Suppressor macrophage (primary cell): ENCODE data around the gene HBZ.
"Not testable (repeated sequence)": the region's sequence is repeated elsewhere in the genome, so short reads cannot be mapped to it uniquely, and the experiment has no call there.

Experiments
- DNase-seq, 4 experiments: peaks; one replicate each; pipeline ENCODE4 v3.0.0-alpha.2; 2020 to 2022
- total RNA-seq, 17 experiments: gene quantifications; one replicate each; lab custom pipeline; 2026; ENCODE audit warnings: mixed read lengths in 6 of 17, inconsistent platforms in 3 of 17; lab: John Stamatoyannopoulos, UW

The HBZ gene
- total RNA-seq = 0 to 0.44 (median 0) reads per million in 17 experiments

DNA sequence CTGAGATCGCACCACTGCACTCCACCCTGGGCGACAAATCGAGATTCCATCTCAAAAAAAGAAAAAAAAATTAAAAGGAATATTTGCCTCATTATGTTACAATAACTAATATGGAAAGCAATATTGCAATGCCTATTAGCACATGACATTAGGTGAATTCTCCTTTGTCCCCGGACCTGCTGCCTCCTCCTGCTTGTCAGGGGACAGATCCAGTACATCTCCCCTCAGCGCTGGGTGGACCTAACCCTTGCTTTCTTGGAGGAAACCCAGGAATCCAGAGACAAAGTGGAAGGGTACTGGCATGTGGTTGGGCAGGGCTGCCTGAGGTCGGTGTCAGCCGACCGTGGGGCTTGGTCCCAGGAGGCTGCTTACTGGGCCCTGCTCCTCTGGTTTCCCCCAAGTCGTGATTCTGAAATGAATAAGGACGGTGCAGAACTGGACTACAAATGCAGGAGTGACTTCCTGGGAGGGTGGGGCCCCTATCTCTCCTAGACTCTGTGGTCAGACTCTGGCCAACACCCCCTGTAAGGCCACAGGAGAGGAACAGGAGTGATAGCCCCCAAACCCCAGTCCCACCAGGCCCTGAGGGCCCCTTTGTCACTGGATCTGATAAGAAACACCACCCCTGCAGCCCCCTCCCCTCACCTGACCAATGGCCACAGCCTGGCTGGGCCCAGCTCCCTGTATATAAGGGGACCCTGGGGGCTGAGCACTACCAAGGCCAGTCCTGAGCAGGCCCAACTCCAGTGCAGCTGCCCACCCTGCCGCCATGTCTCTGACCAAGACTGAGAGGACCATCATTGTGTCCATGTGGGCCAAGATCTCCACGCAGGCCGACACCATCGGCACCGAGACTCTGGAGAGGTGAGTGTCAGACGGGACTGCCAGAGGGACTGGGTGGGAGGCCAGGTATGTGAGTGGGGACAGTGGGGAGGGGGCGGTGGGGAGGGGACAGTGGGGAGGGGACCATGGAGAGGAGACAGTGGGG lies at the start of gene HBZ:
Gene HBZ (plus strand): TSS at position 504 of the 988 bp plus-strand sequence. CDS start 266 bp downstream, at position 770.
- DNase-seq = no peak

DNA sequence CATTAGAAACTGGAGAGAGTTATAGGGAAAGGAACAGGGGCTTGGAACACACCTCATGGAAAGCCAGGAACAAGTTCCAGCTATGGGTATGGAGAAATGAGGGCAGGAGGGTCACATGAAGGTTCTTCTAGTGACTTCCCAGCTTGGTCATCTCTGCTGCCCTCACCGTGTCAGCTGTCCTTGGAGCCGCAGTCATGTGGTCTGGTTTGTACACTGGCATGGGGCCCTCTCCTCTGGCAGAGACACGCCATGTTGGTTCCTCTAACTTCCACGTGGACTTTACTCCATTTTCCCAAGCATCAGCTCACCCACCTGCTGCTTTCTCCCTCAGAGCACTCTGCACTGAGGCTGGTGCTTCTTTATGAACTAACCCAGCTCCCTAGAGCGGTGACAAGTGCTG lies 48.1 kb upstream of the HBZ start:
- peak; percentile 7 to 45 (median 31) for DNase-seq

DNA sequence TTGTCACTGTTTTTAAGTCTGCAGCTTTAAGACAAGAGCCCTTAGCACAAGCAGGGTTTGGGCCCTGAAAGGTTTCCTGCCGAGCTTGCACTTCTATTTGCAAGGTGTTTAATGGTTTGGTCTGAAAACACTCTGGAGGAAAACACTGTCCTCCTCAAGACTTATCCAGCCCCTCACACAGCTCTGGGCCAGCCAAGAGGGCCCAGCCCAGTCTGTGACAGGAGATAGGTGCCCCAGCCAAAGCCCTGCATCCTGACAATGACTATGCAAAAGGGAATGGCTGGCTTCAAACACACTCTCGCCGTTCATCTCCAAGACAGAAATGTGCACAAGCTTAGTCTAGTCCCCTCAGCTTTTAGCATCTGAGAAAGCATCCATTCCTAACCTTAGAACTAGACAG lies 47.5 kb upstream of the HBZ start:
- no peak for DNase-seq

DNA sequence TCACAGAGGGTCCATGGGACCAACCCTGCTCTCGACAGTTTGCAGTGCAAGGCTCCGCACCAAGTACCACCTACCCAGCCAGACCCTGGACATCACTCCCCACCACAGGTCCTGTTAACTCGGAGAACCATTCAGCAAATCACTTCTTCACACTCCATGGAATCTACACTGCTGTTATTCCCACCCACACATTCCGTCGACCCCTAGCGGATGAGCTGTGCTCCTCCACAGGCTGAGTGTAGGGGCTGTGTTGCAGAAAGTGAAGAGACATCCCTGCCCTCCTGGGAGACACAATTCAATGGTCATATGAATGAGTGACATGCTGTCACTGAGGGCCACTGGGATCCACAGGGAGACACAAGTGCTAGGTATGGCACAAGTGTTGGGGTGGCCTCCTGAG lies 46.9 kb upstream of the HBZ start:
- no peak for DNase-seq

DNA sequence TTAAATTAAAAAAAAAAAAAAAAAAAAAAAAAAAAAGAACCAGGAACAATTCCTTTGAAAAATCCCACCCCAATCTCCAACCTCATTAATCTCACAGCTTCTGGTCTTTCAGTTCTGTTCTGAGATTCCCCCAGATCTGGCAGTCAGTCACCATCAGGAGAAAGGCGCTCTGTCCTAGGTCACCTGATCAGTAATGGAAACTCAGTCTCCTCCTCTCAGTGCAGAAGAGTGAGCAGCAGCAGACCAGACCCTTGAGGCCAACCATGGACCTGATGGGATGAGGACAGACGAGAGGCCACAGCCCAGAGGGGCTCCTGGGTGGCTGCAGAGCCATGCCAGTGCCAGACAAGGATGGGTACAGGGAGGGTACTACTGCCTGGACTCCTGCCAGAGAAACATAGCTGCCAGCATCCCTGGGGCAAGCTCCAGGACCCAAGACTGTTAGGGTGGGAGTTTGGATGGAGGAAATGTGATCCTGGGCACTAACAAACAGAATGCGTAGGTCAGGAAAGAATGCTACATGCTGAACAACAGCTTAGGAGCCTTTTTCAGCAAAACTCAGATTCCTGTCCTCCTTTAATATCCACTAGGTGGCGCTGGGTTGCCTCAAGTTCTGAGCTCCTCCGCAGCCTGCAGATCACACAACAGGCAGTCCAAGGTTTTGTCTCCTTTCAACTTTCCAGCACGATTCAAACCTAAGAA lies 45.7 kb upstream of the HBZ start:
- DNase-seq = peak; percentile 67 to 88 (median 82)

DNA sequence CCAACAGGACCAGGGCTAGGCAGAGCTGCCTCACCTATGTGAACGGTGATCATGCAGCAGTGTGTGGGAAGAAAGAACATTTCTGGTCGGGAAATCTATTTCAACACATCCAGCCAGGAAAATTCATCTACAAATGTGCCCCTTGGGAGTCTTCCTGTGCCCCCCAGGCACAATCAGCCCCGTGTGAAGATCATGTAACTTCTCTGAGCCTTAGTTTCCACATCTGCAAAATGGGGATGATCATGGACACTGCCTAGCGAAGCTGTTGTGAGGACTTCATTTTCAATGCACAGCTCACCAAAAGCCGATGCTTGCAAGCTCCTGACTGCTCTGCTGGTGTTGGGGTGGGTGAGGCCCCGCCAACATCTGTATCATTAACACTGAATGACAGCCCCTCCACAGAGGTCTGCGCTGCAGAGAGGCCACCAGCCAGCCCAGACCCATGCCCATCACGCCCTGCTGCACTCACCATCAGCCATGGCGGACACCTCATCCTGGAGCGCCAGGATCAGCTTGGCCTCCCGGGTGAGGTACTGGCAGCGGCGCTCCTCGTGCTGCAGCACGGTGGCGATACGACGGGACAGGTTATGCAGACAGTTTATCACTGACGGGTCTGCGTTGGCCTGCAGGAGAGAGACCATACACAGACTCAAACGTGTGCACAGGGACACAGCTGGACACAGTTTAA lies 40.1 kb upstream of the HBZ start:
- no peak for DNase-seq

DNA sequence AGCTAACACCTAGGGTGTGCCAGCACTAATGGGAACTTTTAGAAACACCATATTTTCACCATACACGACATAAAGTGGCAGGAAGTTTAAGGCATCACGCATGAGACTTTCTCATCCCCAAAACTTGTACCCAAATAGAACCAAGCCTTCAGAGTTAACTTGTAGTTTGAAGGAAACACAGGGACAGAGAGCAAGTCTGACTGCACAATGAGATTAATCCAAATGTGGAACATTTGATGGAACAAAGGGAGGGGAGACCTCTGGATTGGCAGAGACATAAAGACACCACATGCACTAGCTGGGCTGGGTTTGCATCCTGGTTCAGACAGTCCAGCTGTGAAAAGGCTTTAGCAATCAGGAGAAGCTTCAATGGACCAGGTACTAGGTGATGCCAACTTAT lies 38.1 kb upstream of the HBZ start:
- DNase-seq = no peak

DNA sequence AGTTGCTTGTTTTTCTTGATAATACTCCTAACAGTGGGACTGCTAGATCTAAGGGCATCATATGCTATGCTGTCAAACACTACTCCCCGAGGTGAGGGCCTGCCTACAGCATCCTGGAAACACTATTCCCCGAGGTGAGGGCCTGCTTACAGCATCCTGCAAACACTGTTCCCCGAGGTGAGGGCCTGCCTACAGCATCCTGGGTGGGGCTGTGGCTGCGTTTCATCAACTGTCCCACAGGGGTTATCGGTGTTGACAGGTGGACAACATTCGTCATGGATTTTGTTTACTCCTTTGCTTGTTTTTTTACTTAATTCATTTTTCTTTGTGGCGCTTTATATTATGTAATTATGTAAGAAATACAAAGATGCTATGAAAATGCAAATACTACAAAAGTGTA lies 36.4 kb upstream of the HBZ start:
- no peak for DNase-seq

DNA sequence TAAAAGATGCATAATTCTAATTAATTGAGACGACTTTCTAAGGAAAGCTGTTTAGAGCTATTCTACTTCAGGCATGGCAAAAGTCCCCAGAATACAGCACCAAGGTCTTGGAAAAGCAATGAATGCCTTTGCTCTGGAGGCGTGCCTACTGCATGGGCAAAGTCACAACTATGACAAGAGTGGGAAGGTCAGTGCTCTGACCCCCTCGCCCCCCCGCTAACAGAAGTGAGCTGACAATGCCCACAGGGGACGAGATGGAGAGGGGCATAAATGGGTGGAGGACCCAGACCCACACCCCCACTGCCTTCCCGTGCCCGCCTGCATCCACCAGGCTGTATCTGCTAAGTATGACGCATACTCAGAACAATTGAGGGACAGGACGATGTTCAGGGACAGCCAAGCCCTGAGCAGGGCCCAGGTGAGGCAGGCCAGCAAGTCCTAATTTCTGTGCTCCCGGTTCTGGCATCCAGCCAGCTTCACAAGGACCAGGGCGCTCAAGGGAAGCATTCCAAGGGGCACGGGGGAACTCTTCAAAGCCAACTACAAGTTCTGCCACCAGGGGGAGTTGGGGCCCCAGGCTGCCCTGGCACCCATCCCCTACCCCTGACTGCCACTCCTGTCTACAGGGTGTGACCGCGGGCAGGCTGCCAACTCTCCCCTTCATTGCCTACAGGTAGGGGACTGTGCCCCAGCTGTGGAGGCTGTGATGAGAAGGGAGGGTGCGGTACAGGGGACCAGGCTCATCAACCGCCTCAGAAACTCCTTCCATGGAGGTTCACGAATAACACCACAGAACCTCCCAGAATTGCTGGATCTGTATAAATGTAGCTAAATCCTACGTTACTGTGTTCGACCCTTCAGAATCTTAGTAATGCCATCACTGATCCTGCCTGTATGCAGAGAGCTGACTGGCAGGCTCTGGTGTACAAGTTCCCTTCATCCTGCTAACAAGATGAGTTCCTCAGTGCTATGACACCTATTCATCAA lies 34.8 kb upstream of the HBZ start:
- peak; percentile 59 to 82 (median 68) for DNase-seq

DNA sequence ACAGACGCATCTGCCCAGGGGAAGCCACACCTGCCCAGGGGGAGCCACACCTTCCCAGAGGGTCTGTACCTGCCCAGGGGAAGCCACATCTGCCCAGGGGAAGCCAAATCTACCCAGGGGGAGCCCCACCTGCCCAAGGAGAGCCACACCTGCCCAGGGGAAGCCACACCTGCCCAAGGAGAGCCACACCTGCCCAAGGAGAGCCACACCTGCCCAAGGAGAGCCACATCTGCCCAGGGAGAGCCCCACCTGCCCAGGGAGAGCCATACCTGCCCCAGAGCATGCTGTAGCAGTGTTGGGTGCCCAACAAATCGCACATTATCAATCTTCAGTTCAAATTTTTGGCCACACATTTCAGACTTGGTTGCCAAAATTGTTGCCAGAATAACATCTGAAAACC lies 33.6 kb upstream of the HBZ start:
- no peak for DNase-seq

DNA sequence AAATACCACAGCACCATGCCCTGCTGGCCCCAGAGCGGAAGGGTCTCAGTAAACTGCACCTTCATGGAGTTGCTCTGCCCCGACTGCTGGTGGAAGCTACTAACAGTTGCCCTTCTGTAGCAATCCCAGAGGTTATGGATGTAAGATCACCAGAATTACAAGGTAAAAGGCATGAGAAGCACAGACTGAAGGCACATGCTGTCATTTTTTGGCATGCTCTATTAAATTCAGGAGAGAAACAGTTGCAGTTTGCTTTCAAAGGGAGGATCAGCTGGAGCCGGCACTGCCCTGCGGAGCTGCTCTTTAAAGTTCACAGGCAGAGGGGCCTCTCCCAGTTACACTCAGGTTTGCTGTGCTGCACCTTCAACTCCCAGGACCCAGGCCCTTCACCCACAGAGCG lies 33.1 kb upstream of the HBZ start:
- DNase-seq = no peak

DNA sequence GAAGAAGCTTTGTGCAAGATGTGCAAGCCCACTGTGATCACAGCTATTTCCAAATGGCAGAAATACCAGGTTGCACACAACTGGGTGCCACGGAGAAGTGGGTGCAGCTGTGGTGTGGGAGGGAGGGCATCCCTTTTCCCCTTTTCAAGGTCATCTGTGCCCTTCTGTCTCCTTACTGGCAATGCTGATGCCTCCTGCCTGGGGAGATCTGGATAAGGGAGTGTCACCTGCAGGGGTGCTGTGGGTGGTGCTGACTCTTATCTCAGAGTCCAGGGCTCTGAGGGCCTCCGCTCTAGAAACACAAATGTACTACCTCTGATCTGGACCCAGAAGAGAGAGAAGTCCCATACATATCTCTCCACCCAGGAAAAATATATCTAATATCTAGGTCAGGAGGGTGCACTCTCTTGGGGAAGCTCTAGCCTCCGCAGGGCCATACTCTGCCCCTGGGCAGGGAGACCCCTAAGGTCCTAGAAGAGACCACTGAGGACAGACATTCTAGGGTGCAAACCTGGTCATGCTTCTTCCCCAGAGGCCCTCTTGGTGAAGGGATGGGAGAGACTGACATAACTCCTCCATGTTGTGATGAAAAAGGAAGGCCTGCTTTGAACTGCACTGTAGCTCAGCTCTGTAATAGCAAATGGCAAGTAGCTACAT lies 32.5 kb upstream of the HBZ start:
- DNase-seq = no peak

DNA sequence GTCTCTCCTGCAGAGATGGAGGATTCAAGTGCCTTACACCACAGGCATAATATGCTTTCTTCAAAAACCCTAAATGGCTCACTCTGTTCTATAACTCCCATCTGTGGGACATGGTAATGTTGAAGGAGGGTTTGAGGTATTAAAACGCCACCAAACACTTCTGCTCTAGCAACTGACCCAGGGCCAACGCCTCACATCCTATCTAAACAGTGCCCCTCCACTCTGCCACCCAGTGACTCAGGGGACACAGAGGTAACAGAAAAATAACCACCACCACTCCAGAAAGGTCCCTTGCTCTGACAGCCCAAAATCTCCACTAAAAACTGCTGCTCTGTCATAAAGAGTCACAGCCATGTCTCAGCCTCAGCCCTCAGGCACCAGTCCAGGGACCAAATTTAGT lies 31.7 kb upstream of the HBZ start:
- no peak for DNase-seq

DNA sequence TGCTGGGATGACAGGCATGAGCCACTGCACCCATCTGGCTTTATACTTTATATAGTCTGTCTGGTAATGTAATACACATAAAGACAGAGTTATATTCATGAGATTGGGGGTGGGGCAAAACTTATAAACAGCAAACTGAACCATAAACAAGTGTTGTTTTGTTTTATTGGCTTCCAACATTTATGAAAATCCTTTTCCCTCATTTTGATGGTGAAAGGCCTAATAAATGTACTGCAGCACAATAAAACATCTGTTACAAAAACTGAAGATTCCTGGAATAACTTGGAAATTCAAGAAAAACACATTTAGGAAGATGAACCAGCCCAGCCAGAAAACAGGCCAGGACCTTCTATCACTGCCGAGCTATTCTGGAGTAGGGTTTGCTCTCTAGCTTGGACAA lies 30.1 kb upstream of the HBZ start:
- no peak for DNase-seq

DNA sequence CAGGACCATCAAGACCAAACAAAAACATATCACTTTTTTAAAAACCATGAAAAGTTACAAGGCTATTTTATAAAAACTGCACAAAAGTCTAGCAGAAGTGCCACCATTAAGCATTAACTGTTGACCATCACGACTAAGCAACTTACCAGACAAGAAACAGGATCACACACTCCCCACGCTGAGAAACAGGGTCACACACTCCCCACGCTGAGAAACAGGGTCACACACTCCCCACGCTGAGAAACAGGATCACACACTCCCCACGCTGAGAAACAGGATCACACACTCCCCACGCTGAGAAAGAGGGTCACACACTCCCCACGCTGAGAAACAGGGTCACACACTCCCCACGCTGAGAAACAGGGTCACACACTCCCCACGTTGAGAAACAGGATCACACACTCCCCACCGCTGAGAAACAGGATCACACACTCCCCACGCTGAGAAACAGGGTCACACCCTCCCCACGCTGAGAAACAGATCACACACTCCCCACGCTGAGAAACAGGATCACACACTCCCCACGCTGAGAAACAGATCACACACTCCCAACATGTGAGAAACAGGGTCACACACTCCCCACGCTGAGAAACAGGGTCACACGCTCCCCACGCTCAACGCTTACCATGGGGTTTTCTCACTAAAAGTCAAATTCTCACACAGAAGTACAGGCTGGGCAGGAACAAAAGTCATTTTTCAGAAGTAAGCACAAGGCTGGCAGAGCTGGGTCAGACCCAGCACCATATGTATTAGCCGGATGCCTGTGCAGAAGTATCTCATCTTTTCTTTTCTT lies 28.7 kb upstream of the HBZ start:
- DNase-seq = not testable (repeated sequence)

DNA sequence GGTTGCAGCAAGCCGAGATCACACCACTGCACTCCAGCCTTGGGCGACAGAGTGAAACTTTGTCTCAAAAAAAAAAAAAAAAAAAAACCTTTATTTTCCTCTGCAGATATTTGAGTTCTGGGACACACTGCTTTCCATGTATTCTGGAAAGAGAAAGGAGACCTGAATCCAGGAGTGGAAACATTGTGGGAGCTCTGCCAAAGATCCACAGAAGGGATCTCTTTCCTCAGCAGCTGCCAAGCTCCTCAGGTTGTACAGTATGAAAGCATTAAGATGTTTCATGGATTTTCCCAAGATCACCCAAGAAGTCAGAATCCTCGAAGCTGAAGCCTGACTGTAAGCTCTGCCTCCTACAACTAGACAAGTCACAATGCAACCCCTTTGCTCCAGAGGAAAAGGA lies 27.4 kb upstream of the HBZ start:
- DNase-seq = no peak

DNA sequence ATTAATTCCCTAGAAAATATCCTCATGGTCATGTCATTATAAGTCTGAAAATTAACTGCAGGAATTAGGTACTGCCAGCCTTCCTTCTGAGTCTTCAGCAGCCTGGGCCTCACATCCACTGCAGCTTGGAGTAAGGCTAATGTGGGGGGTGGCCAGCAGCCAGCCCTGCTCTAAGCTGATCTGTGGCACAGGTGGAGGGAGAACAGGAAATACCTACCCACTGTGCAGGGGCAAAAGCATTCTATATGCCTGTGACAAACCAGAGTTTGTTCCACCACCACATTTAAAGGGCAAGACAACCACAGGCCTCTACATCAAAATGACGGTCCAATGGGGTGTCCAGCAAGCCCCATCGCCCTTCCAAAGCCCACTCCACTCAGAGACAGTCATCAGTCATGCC lies 23.4 kb upstream of the HBZ start:
- no peak for DNase-seq

DNA sequence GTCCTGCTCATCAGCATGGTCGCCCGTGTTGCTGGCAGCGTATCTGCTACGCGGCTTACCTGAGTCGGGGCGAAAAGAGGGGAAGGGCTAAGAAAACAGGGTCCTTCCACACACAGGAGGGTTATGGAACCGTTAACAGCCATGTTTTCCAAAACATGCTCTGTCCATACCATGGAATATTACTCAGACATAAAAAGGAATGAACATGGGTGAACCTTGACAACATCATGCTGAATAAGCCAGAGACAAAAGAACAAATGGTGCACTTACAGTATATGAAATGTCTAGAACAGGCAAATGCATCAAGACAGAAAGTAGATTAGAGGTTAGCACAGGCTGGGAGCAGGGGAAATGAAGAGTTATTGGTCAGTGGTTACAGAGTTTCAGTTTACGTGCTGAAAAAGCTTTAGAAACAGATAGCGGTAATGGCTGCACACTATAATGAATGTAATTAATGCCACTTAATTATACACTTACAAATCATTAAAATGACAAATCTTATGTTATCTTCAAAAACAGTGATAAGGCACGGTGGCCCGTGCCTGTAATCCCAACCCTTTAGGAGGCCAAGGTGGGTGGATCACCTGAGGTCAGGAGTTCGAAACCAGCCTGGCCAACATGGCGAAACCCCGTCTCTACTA lies 21.8 kb upstream of the HBZ start:
- no peak for DNase-seq

DNA sequence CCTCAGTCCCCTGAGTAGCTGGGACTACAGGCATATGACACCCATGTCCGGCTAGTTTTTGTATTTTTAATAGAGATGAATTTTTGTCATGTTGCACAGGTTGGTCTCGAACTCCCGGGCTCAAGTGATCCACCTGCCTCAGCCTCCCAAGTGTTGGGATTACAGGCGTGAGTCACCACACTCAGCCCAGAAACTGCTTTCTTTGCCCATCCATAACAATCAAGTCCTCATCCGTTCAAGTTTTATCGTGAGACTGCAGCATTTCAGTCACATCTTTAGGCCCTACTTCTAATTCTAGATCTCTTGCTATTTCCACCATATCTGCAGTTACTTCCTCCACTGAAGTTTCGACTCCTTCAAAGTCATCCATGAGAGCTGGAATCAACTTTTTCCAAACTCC lies 20.3 kb upstream of the HBZ start:
- no peak for DNase-seq

DNA sequence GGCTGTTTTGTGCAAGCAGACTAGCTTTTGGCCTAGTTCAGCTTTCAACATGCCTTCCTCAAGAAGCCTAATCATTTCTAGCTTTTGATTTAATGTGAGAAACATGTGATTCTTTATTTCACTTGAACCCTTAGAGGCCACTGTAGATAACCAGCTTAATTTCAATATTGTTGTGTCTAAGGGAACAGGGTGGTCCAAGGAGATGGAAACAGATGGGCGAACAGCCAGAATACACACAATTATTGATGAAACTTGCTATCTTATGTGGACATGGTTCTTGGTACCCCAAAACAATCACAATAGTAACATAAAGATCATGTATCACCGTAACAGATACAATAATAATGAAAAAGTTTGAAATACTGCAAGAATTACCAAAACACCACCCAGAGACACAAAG lies 18.7 kb upstream of the HBZ start:
- DNase-seq = no peak
